WI38 (cell line): ENCODE data around the gene EXO5.
"Not testable (repeated sequence)": the region's sequence is repeated elsewhere in the genome, so short reads cannot be mapped to it uniquely, and the experiment has no call there.

Experiments used
- H3K4me3 ChIP-seq: 2 replicates; pipeline ENCODE4 v1.5.1; 2011; ENCODE audit warnings: low read depth, mild to moderate bottlenecking, control low read depth, low read length
- CTCF ChIP-seq: IDR thresholded peaks from 2 replicates; pipeline ENCODE4 v1.5.1; 2012; ENCODE audit warnings: low read depth, mild to moderate bottlenecking, control low read depth, low read length

EXO5 gene

GRCh38 chr1:40478276-40478675 is 30.3 kb upstream of the EXO5 start:
- H3K4me3 ChIP-seq = peak overlapping the region; percentile 77
- no peak for TF ChIP-seq CTCF

GRCh38 chr1:40479156-40479555 is 29.4 kb upstream of the EXO5 start:
- TF ChIP-seq CTCF = no peak
- no peak overlapping the region for H3K4me3 ChIP-seq

- TF ChIP-seq CTCF = no peak
Observed at GRCh38 chr1:40495315-40495903, 13.2 kb upstream of the EXO5 start.

GRCh38 chr1:40502651-40503050 is 5.9 kb upstream of the EXO5 start:
- not testable (repeated sequence) for H3K4me3 ChIP-seq

More at GRCh38 chr1:40495315-40495903, 13.2 kb upstream of the EXO5 start:
- H3K4me3 ChIP-seq = no peak overlapping the region

- peak overlapping the region; percentile 77 for H3K4me3 ChIP-seq
- TF ChIP-seq CTCF = no peak
Observed at GRCh38 chr1:40507973-40508372, 594 bp upstream of the EXO5 start.

GRCh38 chr1:40519517-40519916 is 10.9 kb downstream of the EXO5 start:
- no peak overlapping the region for H3K4me3 ChIP-seq
- TF ChIP-seq CTCF = no peak

- H3K4me3 ChIP-seq = peak overlapping the region; percentile 74
- no peak for TF ChIP-seq CTCF
Observed at GRCh38 chr1:40530735-40531380, 22.3 kb downstream of the EXO5 start.
